GM04503 (cell line): ENCODE results near the gene LHX2.

ENCODE experiments used
- DNase-seq: peaks from one replicate; pipeline ENCODE4 v3.0.0-alpha.2; 2012; ENCODE audit warnings: low read depth

The LHX2 gene

GRCh38 chr9:124033348-124033747 is 21.8 kb downstream of the LHX2 start:
- no peak for DNase-seq

- DNase-seq, result no peak
Measured at GRCh38 chr9:124033967-124034366, 22.4 kb downstream of the LHX2 start.

- no peak for DNase-seq
Measured at GRCh38 chr9:124035001-124035650, 23.6 kb downstream of the LHX2 start.

- DNase-seq, result no peak
Measured at GRCh38 chr9:124036578-124036977, 25.0 kb downstream of the LHX2 start.

GRCh38 chr9:124037790-124038189 is 26.2 kb downstream of the LHX2 start:
- DNase-seq, result no peak

- no peak for DNase-seq
Measured at GRCh38 chr9:124038239-124038638, 26.7 kb downstream of the LHX2 start.

- no peak for DNase-seq
Measured at GRCh38 chr9:124038790-124039633, 27.4 kb downstream of the LHX2 start.

- peak; percentile 16 for DNase-seq
Measured at GRCh38 chr9:124040186-124040931, 28.8 kb downstream of the LHX2 start.

- DNase-seq, result no peak
Measured at GRCh38 chr9:124040935-124041816, 29.6 kb downstream of the LHX2 start.

- DNase-seq, result no peak
Measured at GRCh38 chr9:124041817-124042116, 30.2 kb downstream of the LHX2 start.

GRCh38 chr9:124042201-124042721 is 30.7 kb downstream of the LHX2 start:
- no peak for DNase-seq

GRCh38 chr9:124044448-124044847 is 32.9 kb downstream of the LHX2 start:
- DNase-seq, result no peak

- no peak for DNase-seq
Measured at GRCh38 chr9:124045076-124045829, 33.7 kb downstream of the LHX2 start.

- DNase-seq, result no peak
Measured at GRCh38 chr9:124045830-124046177, 34.2 kb downstream of the LHX2 start.

GRCh38 chr9:124046189-124046588 is 34.6 kb downstream of the LHX2 start:
- DNase-seq, result no peak

- DNase-seq, result no peak
Measured at GRCh38 chr9:124047251-124047672, 35.7 kb downstream of the LHX2 start.

GRCh38 chr9:124050955-124051354 is 39.4 kb downstream of the LHX2 start:
- DNase-seq, result no peak

- no peak for DNase-seq
Measured at GRCh38 chr9:124052401-124052800, 40.8 kb downstream of the LHX2 start.

GRCh38 chr9:124054582-124055227 is 43.1 kb downstream of the LHX2 start:
- DNase-seq, result peak; percentile 49

- DNase-seq, result no peak
Measured at GRCh38 chr9:124060844-124061605, 49.5 kb downstream of the LHX2 start.
